NOMO-1 treated with dmso at 0.1 percent for 144 hours (cell line): ENCODE measurements around the gene MYRF.

Experiments used
- DNase-seq: peaks from one replicate; lab custom pipeline; 2025; ENCODE audit not compliant: unreplicated experiment; lab: John Stamatoyannopoulos, UW

The MYRF gene

GRCh38 chr11:61738776-61739175 lies 13.7 kb upstream of the MYRF start:
- no peak for DNase-seq

- DNase-seq, result no peak
Observed at GRCh38 chr11:61739413-61739812, 13.0 kb upstream of the MYRF start.

- DNase-seq, result no peak
Observed at GRCh38 chr11:61739966-61740365, 12.5 kb upstream of the MYRF start.

- DNase-seq, result peak; percentile 13
Observed at GRCh38 chr11:61742391-61742790, 10.0 kb upstream of the MYRF start.

- DNase-seq, result no peak
Observed at GRCh38 chr11:61743486-61744095, 8.8 kb upstream of the MYRF start.

GRCh38 chr11:61744181-61744580 lies 8.3 kb upstream of the MYRF start:
- no peak for DNase-seq

- no peak for DNase-seq
Observed at GRCh38 chr11:61744609-61745156, 7.8 kb upstream of the MYRF start.

- no peak for DNase-seq
Observed at GRCh38 chr11:61745781-61746441, 6.5 kb upstream of the MYRF start.

GRCh38 chr11:61746442-61747191 lies 5.8 kb upstream of the MYRF start:
- DNase-seq, result no peak

GRCh38 chr11:61747192-61747966 lies 5.1 kb upstream of the MYRF start:
- DNase-seq, result peak; percentile 4

GRCh38 chr11:61747967-61748285 lies 4.5 kb upstream of the MYRF start:
- DNase-seq, result no peak

- no peak for DNase-seq
Observed at GRCh38 chr11:61749591-61750217, 2.7 kb upstream of the MYRF start.

- DNase-seq, result no peak
Observed at GRCh38 chr11:61750631-61751273, 1.7 kb upstream of the MYRF start.

GRCh38 chr11:61751384-61751783 lies 1.1 kb upstream of the MYRF start:
- no peak for DNase-seq

GRCh38 chr11:61752925-61753521 lies 587 bp downstream of the MYRF start:
- no peak for DNase-seq

GRCh38 chr11:61753672-61754071 lies 1.2 kb downstream of the MYRF start:
- no peak for DNase-seq

- no peak for DNase-seq
Observed at GRCh38 chr11:61754534-61755482, 2.4 kb downstream of the MYRF start.

- DNase-seq, result no peak
Observed at GRCh38 chr11:61756147-61756451, 3.7 kb downstream of the MYRF start.
